HEK293T (cell line): ENCODE data around the gene IRS1.

Experiments used
- CTCF ChIA-PET: fragments of 350-600 bp; formaldehyde crosslinking; extraction: SDS; loops from one replicate; lab custom pipeline; 2021; ENCODE audit warnings: antibody characterized with exemption, inconsistent platforms; lab: Yijun Ruan, JAX
- POLR2A ChIA-PET: fragments of 350-600 bp; formaldehyde crosslinking; extraction: SDS; loops from one replicate; lab custom pipeline; 2020; ENCODE audit warnings: antibody characterized with exemption, inconsistent platforms; lab: Yijun Ruan, JAX
- DNase-seq: peaks from one replicate; pipeline ENCODE4 v3.0.0; 2012; ENCODE audit warnings: mixed read lengths; ENCODE audit errors: extremely low spot score
- ARNT ChIP-seq: fragments of 450-650 bp; IDR thresholded peaks from 2 replicates; pipeline ENCODE4 v1.6.1; 2017; ENCODE audit warnings: mild to moderate bottlenecking
- BHLHE40 ChIP-seq: fragments of 450-650 bp; IDR thresholded peaks from 2 replicates; pipeline ENCODE4 v1.6.1; 2016; ENCODE audit warnings: mild to moderate bottlenecking, moderate library complexity, borderline replicate concordance
- CTBP1 ChIP-seq: fragments of 450-650 bp; IDR thresholded peaks from 2 replicates; pipeline ENCODE4 v1.6.1; 2016; ENCODE audit warnings: borderline replicate concordance
- ELF4 ChIP-seq: fragments of 450-650 bp; IDR thresholded peaks from 2 replicates; pipeline ENCODE4 v1.6.1; 2017; ENCODE audit warnings: antibody characterized with exemption
- FOXA1 ChIP-seq: fragments of 450-650 bp; IDR thresholded peaks from 2 replicates; pipeline ENCODE4 v1.6.1; 2016; ENCODE audit warnings: mild to moderate bottlenecking
- FOXK2 ChIP-seq: fragments of 450-650 bp; IDR thresholded peaks from 2 replicates; pipeline ENCODE4 v1.6.1; 2016; ENCODE audit warnings: mild to moderate bottlenecking
- FOXM1 ChIP-seq: fragments of 450-650 bp; IDR thresholded peaks from 2 replicates; pipeline ENCODE4 v1.6.1; 2017; ENCODE audit warnings: mild to moderate bottlenecking, borderline replicate concordance
- HDGF ChIP-seq: fragments of 450-650 bp; IDR thresholded peaks from 2 replicates; pipeline ENCODE4 v1.6.1; 2017; ENCODE audit warnings: antibody characterized with exemption, borderline replicate concordance
- L3MBTL2 ChIP-seq: fragments of 450-650 bp; conservative IDR thresholded peaks from 2 replicates; pipeline ENCODE4 v1.6.1; 2016; ENCODE audit warnings: mild to moderate bottlenecking
- LEF1 ChIP-seq: fragments of 450-650 bp; IDR thresholded peaks from 2 replicates; pipeline ENCODE4 v1.6.1; 2017; ENCODE audit warnings: mild to moderate bottlenecking, borderline replicate concordance
- NFRKB ChIP-seq: fragments of 450-650 bp; IDR thresholded peaks from 2 replicates; pipeline ENCODE4 v1.6.1; 2016; ENCODE audit warnings: mild to moderate bottlenecking, moderate library complexity
- SP1 ChIP-seq: fragments of 450-650 bp; IDR thresholded peaks from 2 replicates; pipeline ENCODE4 v1.6.1; 2017
- SUZ12 ChIP-seq: fragments of 450-650 bp; IDR thresholded peaks from 2 replicates; pipeline ENCODE4 v1.6.1; 2016; ENCODE audit warnings: mild to moderate bottlenecking
- TARDBP ChIP-seq: fragments of 450-650 bp; IDR thresholded peaks from 2 replicates; pipeline ENCODE4 v1.6.1; 2016
- ZNF384 ChIP-seq: fragments of 450-650 bp; IDR thresholded peaks from 2 replicates; pipeline ENCODE4 v1.6.1; 2016
- TF ChIP-seq, protein P1 (sequence below): fragments of 450-650 bp; IDR thresholded peaks from 2 replicates; pipeline ENCODE4 v1.6.1; 2016

IRS1 gene

DNA sequence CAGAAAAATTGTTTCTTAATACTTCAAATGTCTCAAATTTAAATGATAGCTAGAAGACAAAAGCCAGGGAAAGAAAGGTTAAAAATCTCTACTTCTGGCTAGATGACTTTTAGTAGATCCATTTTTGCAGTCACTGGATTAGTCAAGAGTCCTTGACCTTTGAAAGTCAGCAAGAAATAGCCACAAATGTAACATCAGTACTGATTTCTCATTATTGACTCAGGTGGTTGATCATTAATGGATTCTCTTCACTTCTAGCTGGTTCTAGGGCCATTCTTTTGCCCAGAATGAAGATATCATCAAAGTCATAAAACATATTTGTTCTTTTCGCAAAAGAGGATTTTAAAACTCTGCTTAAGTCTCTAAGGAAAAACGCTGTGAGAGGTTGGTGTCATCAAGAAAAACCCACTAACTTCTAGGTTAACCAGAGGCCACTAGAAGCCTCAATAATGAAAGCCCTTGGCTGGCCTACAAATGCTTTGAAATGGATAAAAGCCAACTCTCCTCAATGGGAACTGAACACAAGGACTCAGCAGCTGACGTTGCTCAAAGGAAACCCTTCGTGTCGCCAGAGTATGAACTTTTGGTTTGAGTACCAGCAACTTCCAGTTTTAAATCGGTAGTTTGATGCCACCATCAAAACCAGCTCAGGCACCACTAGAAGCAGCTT is 66.3 kb downstream of the IRS1 start:
- POLR2A ChIA-PET: no interaction called here
- CTCF ChIA-PET: interaction anchor here (0.8 kb wide), 1 partner anchor 9 kb away, joined by 3 read pairs; no protein-coding TSS in a partner anchor
- DNase-seq: no peak
- TF ChIP-seq, protein P1, sequence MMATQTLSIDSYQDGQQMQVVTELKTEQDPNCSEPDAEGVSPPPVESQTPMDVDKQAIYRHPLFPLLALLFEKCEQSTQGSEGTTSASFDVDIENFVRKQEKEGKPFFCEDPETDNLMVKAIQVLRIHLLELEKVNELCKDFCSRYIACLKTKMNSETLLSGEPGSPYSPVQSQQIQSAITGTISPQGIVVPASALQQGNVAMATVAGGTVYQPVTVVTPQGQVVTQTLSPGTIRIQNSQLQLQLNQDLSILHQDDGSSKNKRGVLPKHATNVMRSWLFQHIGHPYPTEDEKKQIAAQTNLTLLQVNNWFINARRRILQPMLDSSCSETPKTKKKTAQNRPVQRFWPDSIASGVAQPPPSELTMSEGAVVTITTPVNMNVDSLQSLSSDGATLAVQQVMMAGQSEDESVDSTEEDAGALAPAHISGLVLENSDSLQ: no peak
- TF ChIP-seq NFRKB (no peak), L3MBTL2 (no peak), HDGF (no peak), FOXA1 (no peak)

DNA sequence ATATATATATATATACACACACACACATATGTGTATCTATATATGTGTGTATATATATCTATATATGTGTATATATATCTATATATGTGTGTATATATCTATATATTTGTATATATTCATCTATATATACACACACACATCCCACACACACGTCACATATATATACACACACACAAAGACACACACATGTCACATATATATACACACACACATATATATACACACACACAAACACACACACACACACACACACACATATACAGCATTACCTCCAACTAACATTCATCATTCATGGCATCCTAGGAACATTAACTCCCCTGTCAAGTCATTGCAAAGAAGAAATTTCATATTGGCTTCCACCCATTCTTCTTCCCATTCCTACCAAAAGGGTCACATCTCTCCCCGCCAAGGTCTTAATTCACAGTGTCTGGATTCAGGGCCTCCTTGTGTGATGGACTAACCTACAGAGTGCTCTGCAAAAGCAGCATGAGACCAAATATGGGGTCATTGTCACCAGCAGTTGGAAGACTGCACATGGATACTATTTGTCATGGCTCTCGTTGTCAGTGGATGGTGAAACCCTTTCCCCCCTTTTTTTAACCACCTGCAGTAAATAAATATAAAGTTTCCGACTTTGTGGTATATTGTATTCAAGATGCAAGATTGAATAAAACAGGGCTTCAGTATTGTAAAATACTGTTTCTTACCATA is 67.0 kb downstream of the IRS1 start:
- DNase-seq: no peak
- TF ChIP-seq, protein P1: no peak
- ChIA-PET CTCF (no interaction called here), POLR2A (no interaction called here)

DNA sequence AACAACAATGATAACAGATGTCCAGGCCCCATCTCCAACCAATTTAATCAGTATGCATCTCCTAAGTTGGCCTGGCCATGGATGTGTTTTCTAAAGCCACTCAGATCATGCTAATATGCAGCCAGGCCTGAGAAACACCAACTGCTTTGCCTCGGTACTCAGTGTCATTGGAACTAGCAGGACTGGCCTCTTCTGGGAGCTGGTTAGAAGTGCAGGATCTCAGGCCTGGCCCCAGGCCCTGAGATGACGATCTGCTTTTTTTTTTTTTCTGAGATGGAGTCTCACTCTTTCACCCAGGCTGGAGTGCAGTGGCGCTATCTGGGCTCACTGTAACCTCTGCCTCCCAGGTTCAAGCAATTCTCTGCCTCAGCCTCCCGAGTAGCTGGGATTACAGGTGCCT is 69.1 kb downstream of the IRS1 start:
- DNase-seq: no peak
- ChIA-PET CTCF (interaction anchor here (0.6 kb wide), 1 partner anchor 27 kb away, joined by 3 read pairs; no protein-coding TSS in a partner anchor), POLR2A (no interaction called here)
- TF ChIP-seq TARDBP (no peak), SP1 (no peak), ZNF384 (no peak), FOXA1 (no peak), ELF4 (no peak), FOXM1 (no peak), ARNT (no peak), SUZ12 (no peak), LEF1 (no peak), L3MBTL2 (no peak), BHLHE40 (no peak), CTBP1 (no peak), NFRKB (no peak), HDGF (no peak)
- TF ChIP-seq, protein P1: no peak

DNA sequence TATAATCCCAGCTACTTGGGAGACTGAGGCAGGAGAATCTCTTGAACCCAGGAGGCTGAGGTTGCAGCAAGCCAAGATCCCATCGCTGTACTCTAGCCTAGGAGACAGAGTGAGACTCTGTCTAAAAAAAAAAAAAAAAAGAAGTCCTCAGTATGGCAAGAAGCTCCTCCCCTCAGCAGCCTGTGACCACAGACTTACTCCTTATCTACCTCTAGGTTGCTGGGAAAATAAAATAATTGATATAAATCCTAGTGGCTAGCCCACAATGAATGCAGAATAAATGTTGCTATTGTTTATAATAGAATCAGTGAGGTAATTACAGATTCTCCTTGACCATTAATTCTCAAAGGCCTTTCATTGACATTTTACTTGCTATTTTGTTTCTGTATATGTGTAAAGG is 70.6 kb downstream of the IRS1 start:
- no peak for DNase-seq
- TF ChIP-seq SP1 (no peak), TARDBP (no peak), BHLHE40 (no peak), ZNF384 (no peak), FOXK2 (no peak), CTBP1 (no peak), FOXM1 (no peak), ELF4 (no peak), L3MBTL2 (no peak), NFRKB (no peak), HDGF (no peak)
- TF ChIP-seq, protein P1: no peak
- ChIA-PET POLR2A (no interaction called here), CTCF (no interaction called here)

DNA sequence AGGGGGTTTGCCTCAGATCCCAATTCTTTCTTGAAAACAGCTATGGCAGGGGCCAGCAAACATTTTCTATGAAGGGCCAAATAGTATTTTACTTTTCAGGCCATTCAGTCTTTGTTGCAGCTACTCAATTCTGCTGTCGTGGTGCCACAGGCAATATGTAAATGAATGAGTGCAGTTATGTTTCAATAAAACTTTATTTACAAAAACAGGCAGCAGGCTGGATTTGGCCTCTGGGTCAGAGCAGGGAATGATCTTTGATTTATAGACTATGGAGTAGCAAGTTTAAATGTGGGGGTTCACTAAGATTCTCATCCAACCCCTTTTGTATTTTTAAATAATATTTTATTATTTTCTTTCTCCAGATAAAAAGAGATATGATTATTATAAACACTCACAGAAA is 72.4 kb downstream of the IRS1 start:
- no peak for DNase-seq
- TF ChIP-seq, protein P1: no peak
- TF ChIP-seq CTBP1 (no peak), BHLHE40 (no peak), FOXA1 (no peak), LEF1 (no peak), ARNT (no peak)
- POLR2A ChIA-PET: no interaction called here
- CTCF ChIA-PET: no interaction called here
